Mesodermal cell (in vitro differentiated cells): Measurements from ENCODE around the gene COG5.

Source experiments
- H3K27ac ChIP-seq: 2 replicates; pipeline ENCODE4 v1.7.0; 2013; ENCODE audit warnings: mild to moderate bottlenecking, low read depth, low read length, moderate library complexity; ENCODE audit not compliant: severe bottlenecking
- H3K36me3 ChIP-seq: 2 replicates; pipeline ENCODE4 v1.7.1; 2013; ENCODE audit warnings: mild to moderate bottlenecking, low read length, moderate library complexity; ENCODE audit not compliant: control insufficient read depth, insufficient read depth
- H3K4me1 ChIP-seq: one replicate; pipeline ENCODE4 v1.7.1; 2013; ENCODE audit warnings: mild to moderate bottlenecking, low read length; ENCODE audit not compliant: insufficient read depth, control insufficient read depth, poor library complexity, severe bottlenecking
- H3K4me3 ChIP-seq: 2 replicates; pipeline ENCODE4 v1.7.0; 2013; ENCODE audit warnings: low read length, control low read depth, mild to moderate bottlenecking; ENCODE audit not compliant: insufficient read depth, poor library complexity, severe bottlenecking; ENCODE audit errors: extremely low read depth
- H3K9me3 ChIP-seq: 2 replicates; pipeline ENCODE4 v1.7.1; 2013; ENCODE audit warnings: mild to moderate bottlenecking, low read length, moderate library complexity; ENCODE audit not compliant: control insufficient read depth
- WGBS, 2 experiments: methylation state at CpG; one replicate each; pipeline ENCODE4 v1.1.5; 2013; ENCODE audit warnings: missing lambda C conversion rate in 2 of 2; ENCODE audit not compliant: insufficient coverage in 2 of 2; 5-methylcytosine and 5-hydroxymethylcytosine counted together

The COG5 gene

GRCh38 chr7:107579885-107580715 is 16.4 kb upstream of the COG5 start, which contains the start of gene BCAP29:
Gene BCAP29 (plus strand): TSS chr7:107580246. CDS start chr7:107580773, 527 bp downstream.
- Histone ChIP-seq H3K4me1 (no peaks in the 10 kb centered on the region), H3K4me3 (peak within 1 kb of the TSS; percentile 68), H3K9me3 (no peaks in the 10 kb centered on the region), H3K36me3 (peaks cover 8% of the 10 kb centered on the region), H3K27ac (peak within 1 kb of the TSS; percentile 85)
- 0 to 1% methylated on average over 56 to 68 of the region's 89 CpGs for WGBS, 2 experiments

- Histone ChIP-seq H3K36me3 (peaks cover 7% of the 10 kb centered on the region), H3K27ac (peak overlapping the region; percentile 85), H3K4me3 (peak overlapping the region; percentile 68), H3K4me1 (no peaks in the 10 kb centered on the region), H3K9me3 (no peaks in the 10 kb centered on the region)
- WGBS, 2 experiments, result 4 to 7% methylated on average over 5 of the region's 9 CpGs
Measured at GRCh38 chr7:107579554-107579884, 15.8 kb upstream of the COG5 start.

GRCh38 chr7:107573537-107573936 is 9.8 kb upstream of the COG5 start:
- Histone ChIP-seq H3K9me3 (no peaks in the 10 kb centered on the region), H3K27ac (no peak overlapping the region), H3K36me3 (peaks cover 24% of the 10 kb centered on the region), H3K4me3 (no peak overlapping the region), H3K4me1 (no peaks in the 10 kb centered on the region)
- 83 to 86% methylated on average over 2 to 3 of the region's 4 CpGs for WGBS, 2 experiments

- no peaks in the 10 kb centered on the region for H3K9me3 ChIP-seq
- peaks cover 19% of the 10 kb centered on the region for H3K36me3 ChIP-seq
- WGBS, 2 experiments, result no CpG with 5 or more reads among the region's 2 CpGs
- no peaks in the 10 kb centered on the region for H3K4me1 ChIP-seq
- H3K4me3 ChIP-seq, result no peak overlapping the region
- H3K27ac ChIP-seq, result no peak overlapping the region
Measured at GRCh38 chr7:107570298-107570697, 6.6 kb upstream of the COG5 start.

- WGBS, 2 experiments, result 40 to 62% methylated on average over 3 to 5 of the region's 9 CpGs
- Histone ChIP-seq H3K36me3 (no peaks in the 10 kb centered on the region), H3K4me3 (peak overlapping the region; percentile 84), H3K27ac (peak overlapping the region; percentile 44), H3K9me3 (no peaks in the 10 kb centered on the region), H3K4me1 (peaks cover 15% of the 10 kb centered on the region)
Measured at GRCh38 chr7:107564553-107565298, 1.0 kb upstream of the COG5 start.

- Histone ChIP-seq H3K4me3 (peak overlapping the region; percentile 84), H3K4me1 (peaks cover 15% of the 10 kb centered on the region), H3K27ac (peak overlapping the region; percentile 55), H3K36me3 (no peaks in the 10 kb centered on the region), H3K9me3 (no peaks in the 10 kb centered on the region)
- 0% methylated on average over 8 to 13 of the region's 21 CpGs for WGBS, 2 experiments
Measured at GRCh38 chr7:107563081-107563774, 492 bp downstream of the COG5 start.

GRCh38 chr7:107560898-107561516 is 2.7 kb downstream of the COG5 start:
- peaks cover 15% of the 10 kb centered on the region for H3K4me1 ChIP-seq
- no peaks in the 10 kb centered on the region for H3K9me3 ChIP-seq
- 93 to 100% methylated on average over 3 to 4 of the region's 6 CpGs for WGBS, 2 experiments
- no peak overlapping the region for H3K27ac ChIP-seq
- no peak overlapping the region for H3K4me3 ChIP-seq
- peaks cover 16% of the 10 kb centered on the region for H3K36me3 ChIP-seq

- peaks cover 13% of the 10 kb centered on the region for H3K4me1 ChIP-seq
- WGBS, 2 experiments, result 75 to 86% methylated on average over 1 of the region's 2 CpGs
- H3K27ac ChIP-seq, result no peak overlapping the region
- no peak overlapping the region for H3K4me3 ChIP-seq
- H3K36me3 ChIP-seq, result peaks cover 28% of the 10 kb centered on the region
- H3K9me3 ChIP-seq, result no peaks in the 10 kb centered on the region
Measured at GRCh38 chr7:107559864-107560263, 3.9 kb downstream of the COG5 start.

GRCh38 chr7:107555893-107556292 is 7.8 kb downstream of the COG5 start:
- H3K4me3 ChIP-seq, result no peak overlapping the region
- no peaks in the 10 kb centered on the region for H3K9me3 ChIP-seq
- no peaks in the 10 kb centered on the region for H3K4me1 ChIP-seq
- peaks cover 48% of the 10 kb centered on the region for H3K36me3 ChIP-seq
- whole genome bisulfite sequencing, 2 experiments, result 88 to 95% methylated on average over 1 to 2 of the region's 3 CpGs
- no peak overlapping the region for H3K27ac ChIP-seq

- no peak overlapping the region for H3K27ac ChIP-seq
- no peak overlapping the region for H3K4me3 ChIP-seq
- H3K36me3 ChIP-seq, result peaks cover 50% of the 10 kb centered on the region
- no CpG with 5 or more reads among the region's 1 CpG for WGBS, 2 experiments
- H3K4me1 ChIP-seq, result no peaks in the 10 kb centered on the region
- H3K9me3 ChIP-seq, result no peaks in the 10 kb centered on the region
Measured at GRCh38 chr7:107551936-107552335, 11.8 kb downstream of the COG5 start.
